ENCODE measurements around the gene PTMS.

DNA sequence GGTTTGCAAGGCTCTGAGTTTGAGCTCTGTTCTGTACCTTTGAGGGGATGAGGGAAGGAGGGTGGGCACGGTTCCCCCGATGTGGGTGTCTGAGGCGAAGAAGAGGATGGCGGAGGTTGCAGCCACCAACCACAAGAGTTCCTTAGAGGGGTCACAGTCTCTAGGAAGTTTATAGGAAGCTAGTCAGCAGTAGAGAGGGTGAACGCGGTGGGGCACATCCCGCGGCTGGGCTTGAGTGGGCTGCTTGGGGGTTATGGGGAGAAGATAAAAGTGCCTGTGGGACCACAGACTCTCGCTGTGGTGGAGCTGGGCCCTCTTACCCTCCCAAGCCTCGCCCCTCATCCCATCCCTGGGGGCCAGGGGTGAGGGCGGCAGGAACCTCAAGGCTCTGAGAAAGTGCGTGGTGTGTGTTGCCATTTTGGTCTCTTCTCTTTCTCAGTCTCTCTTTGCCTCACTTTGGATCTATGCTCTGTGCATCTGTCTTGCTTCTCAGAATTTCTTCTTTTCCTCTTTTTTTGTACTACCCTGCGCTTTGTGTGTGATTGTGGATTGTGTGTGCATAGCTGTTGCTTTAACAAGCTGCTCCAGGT lies 25.9 kb downstream of the PTMS start:
- TF ChIP-seq, protein P1, sequence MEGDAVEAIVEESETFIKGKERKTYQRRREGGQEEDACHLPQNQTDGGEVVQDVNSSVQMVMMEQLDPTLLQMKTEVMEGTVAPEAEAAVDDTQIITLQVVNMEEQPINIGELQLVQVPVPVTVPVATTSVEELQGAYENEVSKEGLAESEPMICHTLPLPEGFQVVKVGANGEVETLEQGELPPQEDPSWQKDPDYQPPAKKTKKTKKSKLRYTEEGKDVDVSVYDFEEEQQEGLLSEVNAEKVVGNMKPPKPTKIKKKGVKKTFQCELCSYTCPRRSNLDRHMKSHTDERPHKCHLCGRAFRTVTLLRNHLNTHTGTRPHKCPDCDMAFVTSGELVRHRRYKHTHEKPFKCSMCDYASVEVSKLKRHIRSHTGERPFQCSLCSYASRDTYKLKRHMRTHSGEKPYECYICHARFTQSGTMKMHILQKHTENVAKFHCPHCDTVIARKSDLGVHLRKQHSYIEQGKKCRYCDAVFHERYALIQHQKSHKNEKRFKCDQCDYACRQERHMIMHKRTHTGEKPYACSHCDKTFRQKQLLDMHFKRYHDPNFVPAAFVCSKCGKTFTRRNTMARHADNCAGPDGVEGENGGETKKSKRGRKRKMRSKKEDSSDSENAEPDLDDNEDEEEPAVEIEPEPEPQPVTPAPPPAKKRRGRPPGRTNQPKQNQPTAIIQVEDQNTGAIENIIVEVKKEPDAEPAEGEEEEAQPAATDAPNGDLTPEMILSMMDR (IDR thresholded peaks at IDR 0.05): no peak
- no peak for TF ChIP-seq EZH2 (IDR thresholded peaks at IDR 0.05)
- TF ChIP-seq EZH2phosphoT487 (IDR thresholded peaks at IDR 0.05): no peak

Data from neural progenitor cell (in vitro differentiated cells).